CD8-positive, alpha-beta memory T cell (primary cell): ENCODE data around the gene AFG3L2. TPM values are rescaled to one million over a fixed set of nuclear protein-coding genes. Genes with fewer than 3 reads are reported as not detected.

ENCODE experiments used
- CTCF ChIA-PET: fragments of 350-600 bp; sonication (Branson Sonifier 250); formaldehyde crosslinking; loops from one replicate; lab custom pipeline; 2021; ENCODE audit warnings: antibody characterized with exemption; lab: Charles Lee
- POLR2A ChIA-PET: fragments of 350-600 bp; sonication (Branson Sonifier 250); formaldehyde crosslinking; loops from one replicate; lab custom pipeline; 2021; ENCODE audit warnings: antibody characterized with exemption; lab: Charles Lee
- DNase-seq, 5 donors: peaks; one replicate each; pipeline versions ENCODE4 v3.0.0 to v3.0.0-alpha.2; 2020 to 2022; ENCODE audit warnings: mixed read lengths in 1 of 5
- H3K27ac ChIP-seq: one replicate; pipeline ENCODE4 v1.7.0; 2013; ENCODE audit warnings: low read depth, mild to moderate bottlenecking, low read length, moderate library complexity
- H3K27me3 ChIP-seq: 2 replicates; pipeline ENCODE4 v1.7.0; 2013; ENCODE audit warnings: low read length, mild to moderate bottlenecking; ENCODE audit not compliant: insufficient read depth, poor library complexity, severe bottlenecking
- H3K36me3 ChIP-seq: 2 replicates; pipeline ENCODE4 v1.7.0; 2013; ENCODE audit warnings: mild to moderate bottlenecking, low read length, moderate library complexity; ENCODE audit not compliant: insufficient read depth
- H3K4me1 ChIP-seq: 2 replicates; pipeline ENCODE4 v1.7.0; 2013; ENCODE audit warnings: mild to moderate bottlenecking, low read length, moderate library complexity; ENCODE audit not compliant: insufficient read depth
- H3K4me3 ChIP-seq: 2 replicates; pipeline ENCODE4 v1.7.0; 2013; ENCODE audit warnings: mild to moderate bottlenecking, low read length
- H3K9me3 ChIP-seq: 2 replicates; pipeline ENCODE4 v1.7.0; 2013; ENCODE audit warnings: mild to moderate bottlenecking, low read length
- H3K27ac Mint-ChIP-seq, 8 donors: one replicate each; pipeline ENCODE4 v1.8.0; 2020 to 2021; ENCODE audit warnings: mixed read lengths in 8 of 8, mild to moderate bottlenecking in 6 of 8, inconsistent platforms in 3 of 8, moderate library complexity in 3 of 8
- H3K27me3 Mint-ChIP-seq, 2 donors: one replicate each; pipeline ENCODE4 v1.8.0; 2020 to 2021; ENCODE audit warnings: mixed read lengths in 2 of 2, mild to moderate bottlenecking in 1 of 2, moderate library complexity in 1 of 2
- H3K36me3 Mint-ChIP-seq, 3 donors: one replicate each; pipeline ENCODE4 v1.8.0; 2020 to 2021; ENCODE audit warnings: mixed read lengths in 3 of 3, inconsistent platforms in 1 of 3, mild to moderate bottlenecking in 1 of 3
- H3K4me1 Mint-ChIP-seq, 3 donors: one replicate each; pipeline ENCODE4 v1.8.0; 2020 to 2021; ENCODE audit warnings: mixed read lengths in 3 of 3, inconsistent platforms in 1 of 3, mild to moderate bottlenecking in 1 of 3
- H3K4me3 Mint-ChIP-seq, 7 donors: one replicate each; pipeline ENCODE4 v1.8.0; 2020 to 2021; ENCODE audit warnings: mixed read lengths in 7 of 7, mild to moderate bottlenecking in 6 of 7, moderate library complexity in 4 of 7, inconsistent platforms in 2 of 7
- H3K9me3 Mint-ChIP-seq, 5 donors: one replicate each; pipeline ENCODE4 v1.8.0; 2020 to 2022; ENCODE audit warnings: mixed read lengths in 5 of 5, mild to moderate bottlenecking in 3 of 5, moderate library complexity in 2 of 5, inconsistent platforms in 1 of 5
- polyA plus RNA-seq: library from polyadenylated mRNA; unstranded; fragments of 300-500 nt; fragmentation: Illumina TruSeq; gene quantifications from one replicate; pipeline ENCODE4 v1.2.3, GENCODE V29; 2021
- total RNA-seq, 2 experiments: library from RNA; stranded (reverse); gene quantifications; one replicate each; pipeline ENCODE4 v1.2.3, GENCODE V29; 2021

AFG3L2 gene
- total and polyA plus RNA-seq, 3 experiments from 2014 or later, result 38.4 to 75.8 (median 75.6) TPM

DNA sequence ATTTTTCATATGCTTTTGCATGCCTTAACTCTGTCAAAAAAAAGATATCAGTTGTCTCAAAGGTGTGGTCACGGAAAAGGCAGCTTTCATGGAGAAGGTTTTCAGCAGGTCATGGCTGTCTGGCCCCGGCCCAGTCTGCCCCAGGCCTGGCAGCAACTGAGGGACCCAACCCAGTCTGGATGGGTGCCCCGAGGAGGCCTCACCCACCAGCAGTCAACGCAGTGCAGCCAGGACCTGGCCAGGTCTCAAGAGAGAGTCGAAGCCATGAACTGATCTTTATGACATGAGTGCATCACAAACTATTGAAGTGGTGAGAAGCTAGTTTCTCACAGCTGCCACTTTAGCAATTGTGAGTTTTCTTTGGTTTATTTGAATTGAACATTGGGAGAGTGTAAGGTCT is 61.1 kb downstream of the AFG3L2 start:
- POLR2A ChIA-PET, result no interaction called here
- Mint-ChIP-seq H3K4me1 (no peaks in the 10 kb centered on the region), H3K4me3 (no peak overlapping the region), H3K27me3 (peaks cover 3 to 12% of the 10 kb centered on the region in 2 donors), H3K36me3 (peaks cover 0 to 3% (median 3%) of the 10 kb centered on the region in 3 donors), H3K27ac (no peak overlapping the region), H3K9me3 (peaks cover 7 to 19% (median 16%) of the 10 kb centered on the region in 5 donors)
- CTCF ChIA-PET, result interaction anchor here (1.2 to 2.8 kb wide), 2 partner anchors 12 to 19 kb away, joined by 3 to 18 read pairs; no protein-coding TSS in a partner anchor
- no peak overlapping the region for H3K4me3 ChIP-seq
- H3K27me3 ChIP-seq, result no peaks in the 10 kb centered on the region
- H3K4me1 ChIP-seq, result no peaks in the 10 kb centered on the region
- H3K9me3 ChIP-seq, result no peaks in the 10 kb centered on the region
- H3K27ac ChIP-seq, result no peak overlapping the region
- no peaks in the 10 kb centered on the region for H3K36me3 ChIP-seq
- no peak for DNase-seq

DNA sequence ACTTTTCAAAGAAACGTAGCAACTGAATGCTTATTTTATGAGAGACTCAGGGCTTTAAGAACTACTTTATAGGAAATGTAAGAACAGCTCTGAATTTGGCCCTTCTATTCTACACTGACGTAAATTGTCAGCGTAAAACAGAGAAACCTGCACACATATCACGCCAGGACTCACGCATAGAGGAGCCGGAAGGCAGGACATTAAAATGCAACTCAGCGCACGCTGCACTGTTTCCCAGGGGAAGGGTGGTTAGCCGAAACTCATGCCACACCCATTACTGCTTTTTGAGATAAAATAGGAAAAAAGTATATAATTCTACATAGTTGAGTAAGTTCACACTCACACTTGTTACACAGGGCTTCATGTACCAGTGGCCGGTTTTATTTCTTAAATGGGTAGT is 61.5 kb downstream of the AFG3L2 start:
- CTCF ChIA-PET, result interaction anchor here (1.2 to 2.8 kb wide), 2 partner anchors 12 to 19 kb away, joined by 3 to 18 read pairs; no protein-coding TSS in a partner anchor
- Mint-ChIP-seq H3K27me3 (peaks cover 7 to 16% of the 10 kb centered on the region in 2 donors), H3K4me3 (no peak overlapping the region), H3K36me3 (peaks cover 0 to 7% (median 2%) of the 10 kb centered on the region in 3 donors), H3K27ac (no peak overlapping the region), H3K4me1 (no peaks in the 10 kb centered on the region), H3K9me3 (peaks cover 7 to 22% (median 19%) of the 10 kb centered on the region in 5 donors)
- no peak overlapping the region for H3K27ac ChIP-seq
- H3K4me1 ChIP-seq, result no peaks in the 10 kb centered on the region
- no peak for DNase-seq
- H3K4me3 ChIP-seq, result no peak overlapping the region
- H3K9me3 ChIP-seq, result no peaks in the 10 kb centered on the region
- H3K36me3 ChIP-seq, result no peaks in the 10 kb centered on the region
- POLR2A ChIA-PET, result no interaction called here
- H3K27me3 ChIP-seq, result no peaks in the 10 kb centered on the region

DNA sequence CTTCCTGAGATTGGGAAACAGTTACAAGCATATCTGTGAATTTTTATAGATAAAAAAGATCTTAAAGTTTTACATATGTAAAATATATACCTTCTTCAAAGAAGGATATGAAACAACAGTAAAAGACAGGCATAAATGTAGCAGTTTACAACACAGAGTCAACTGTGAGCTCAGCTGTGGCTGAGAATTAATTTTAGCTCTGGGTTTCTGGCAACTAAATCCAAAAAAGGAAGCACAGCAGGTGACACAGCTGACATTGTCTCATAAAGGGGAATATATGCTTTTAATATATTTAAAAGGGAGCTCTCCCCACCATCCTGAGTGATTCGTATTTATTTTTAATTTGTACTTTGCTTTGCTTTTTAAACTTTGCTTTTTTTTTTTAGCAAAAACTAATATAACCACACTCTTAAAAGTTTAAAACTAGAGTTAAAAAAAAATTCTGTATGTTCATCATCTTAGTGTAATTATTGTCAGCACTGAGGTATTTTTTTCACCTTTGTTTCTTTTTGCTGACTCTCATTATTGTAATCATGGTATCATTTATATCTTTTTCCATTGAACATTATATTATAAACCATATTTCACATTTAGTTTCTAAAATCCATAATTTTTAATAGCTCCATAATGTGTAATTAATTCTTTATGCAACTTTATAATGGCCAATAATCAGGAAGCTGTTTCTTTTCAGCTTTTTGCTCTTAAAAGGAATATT is 62.3 kb downstream of the AFG3L2 start:
- Histone ChIP-seq H3K9me3 (no peaks in the 10 kb centered on the region), H3K4me1 (no peaks in the 10 kb centered on the region), H3K36me3 (no peaks in the 10 kb centered on the region), H3K27ac (no peak overlapping the region), H3K4me3 (no peak overlapping the region), H3K27me3 (no peaks in the 10 kb centered on the region)
- H3K27ac Mint-ChIP-seq, result peak overlapping the region in 1 of 8 donors; percentile 36
- ChIA-PET POLR2A (no interaction called here), CTCF (interaction anchor here (1.2 to 2.8 kb wide), 2 partner anchors 13 to 20 kb away, joined by 3 to 18 read pairs; no protein-coding TSS in a partner anchor)
- H3K27me3 Mint-ChIP-seq, result peaks cover 9 to 19% of the 10 kb centered on the region in 2 donors
- no peak for DNase-seq
- H3K4me1 Mint-ChIP-seq, result no peaks in the 10 kb centered on the region
- H3K36me3 Mint-ChIP-seq, result peaks cover 0 to 7% (median 2%) of the 10 kb centered on the region in 3 donors
- H3K9me3 Mint-ChIP-seq, result peaks cover 7 to 22% (median 19%) of the 10 kb centered on the region in 5 donors
- no peak overlapping the region for H3K4me3 Mint-ChIP-seq

DNA sequence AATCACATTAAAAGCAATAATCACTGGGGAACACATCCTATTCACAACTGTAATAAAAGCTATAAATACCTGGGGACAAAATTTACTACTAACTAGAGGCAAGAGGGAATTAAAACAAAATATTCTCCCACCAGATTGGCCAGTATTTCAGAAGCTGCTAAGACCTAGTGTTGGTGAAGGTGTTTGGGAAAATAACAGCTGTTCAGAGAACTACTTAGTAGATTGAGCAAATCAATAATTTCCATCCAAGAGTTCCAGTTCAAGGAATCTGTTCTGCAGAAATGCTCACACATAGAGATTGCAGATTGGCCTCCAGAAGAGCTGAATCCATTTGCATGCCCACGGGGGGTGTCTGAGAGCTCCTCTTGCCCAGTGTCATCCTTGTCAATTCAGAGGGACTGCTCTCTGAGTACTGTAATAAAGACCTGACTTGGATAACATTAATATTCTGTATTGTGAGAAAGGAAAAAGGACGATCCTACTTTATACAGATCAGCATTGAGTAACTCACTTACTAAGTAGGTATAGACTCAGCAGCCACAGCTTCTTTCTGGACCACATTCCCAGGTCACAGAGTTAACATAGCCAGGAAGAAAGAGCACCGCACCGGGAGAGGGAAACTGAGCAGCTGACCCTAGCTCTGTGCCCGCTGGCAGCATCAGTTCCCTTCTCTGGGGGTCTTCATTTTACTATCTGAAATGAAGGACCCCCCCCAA is 63.3 kb downstream of the AFG3L2 start:
- Histone ChIP-seq H3K36me3 (no peaks in the 10 kb centered on the region), H3K27me3 (peaks cover 2% of the 10 kb centered on the region), H3K4me1 (no peaks in the 10 kb centered on the region), H3K27ac (no peak overlapping the region), H3K9me3 (no peaks in the 10 kb centered on the region), H3K4me3 (no peak overlapping the region)
- H3K27ac Mint-ChIP-seq, result no peak overlapping the region
- H3K27me3 Mint-ChIP-seq, result peaks cover 15 to 24% of the 10 kb centered on the region in 2 donors
- H3K36me3 Mint-ChIP-seq, result peaks cover 0 to 7% (median 2%) of the 10 kb centered on the region in 3 donors
- H3K9me3 Mint-ChIP-seq, result peaks cover 7 to 23% (median 22%) of the 10 kb centered on the region in 5 donors
- DNase-seq, result no peak
- no peak overlapping the region for H3K4me3 Mint-ChIP-seq
- POLR2A ChIA-PET, result no interaction called here
- H3K4me1 Mint-ChIP-seq, result no peaks in the 10 kb centered on the region
- CTCF ChIA-PET, result interaction anchor here (2.8 kb wide), 1 partner anchor 14 kb away, joined by 18 read pairs; no protein-coding TSS in a partner anchor

DNA sequence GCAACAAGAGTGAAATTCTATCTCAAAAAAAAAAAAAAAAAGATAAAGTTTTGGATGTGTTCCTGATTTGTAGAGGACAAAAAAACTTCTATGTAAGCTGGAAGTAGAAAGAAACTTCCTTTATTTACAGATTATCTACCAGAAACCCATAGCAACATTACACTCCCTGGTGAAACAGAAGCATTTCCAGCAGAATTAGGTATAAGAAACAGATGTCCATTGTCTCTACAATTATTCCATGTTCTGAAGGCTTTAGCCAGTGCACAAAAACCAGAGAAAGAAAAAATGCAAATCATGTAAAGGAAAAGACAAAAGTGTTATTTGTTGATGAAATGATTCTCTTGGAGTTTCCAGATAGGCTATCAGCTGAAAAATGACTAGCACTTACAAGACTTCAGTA is 64.1 kb downstream of the AFG3L2 start:
- no peak overlapping the region for H3K4me3 Mint-ChIP-seq
- no peaks in the 10 kb centered on the region for H3K4me1 ChIP-seq
- POLR2A ChIA-PET, result no interaction called here
- H3K9me3 ChIP-seq, result no peaks in the 10 kb centered on the region
- peaks cover 3% of the 10 kb centered on the region for H3K27me3 ChIP-seq
- no peaks in the 10 kb centered on the region for H3K36me3 ChIP-seq
- H3K4me1 Mint-ChIP-seq, result no peaks in the 10 kb centered on the region
- H3K9me3 Mint-ChIP-seq, result peaks cover 7 to 23% (median 22%) of the 10 kb centered on the region in 5 donors
- H3K36me3 Mint-ChIP-seq, result peaks cover 0 to 7% (median 2%) of the 10 kb centered on the region in 3 donors
- no peak overlapping the region for H3K27ac ChIP-seq
- CTCF ChIA-PET, result interaction anchor here (0.6 to 2.8 kb wide), 2 partner anchors 15 to 71 kb away, joined by 3 to 18 read pairs; no protein-coding TSS in a partner anchor
- no peak for DNase-seq
- peaks cover 15 to 24% of the 10 kb centered on the region in 2 donors for H3K27me3 Mint-ChIP-seq
- H3K4me3 ChIP-seq, result no peak overlapping the region
- no peak overlapping the region for H3K27ac Mint-ChIP-seq

DNA sequence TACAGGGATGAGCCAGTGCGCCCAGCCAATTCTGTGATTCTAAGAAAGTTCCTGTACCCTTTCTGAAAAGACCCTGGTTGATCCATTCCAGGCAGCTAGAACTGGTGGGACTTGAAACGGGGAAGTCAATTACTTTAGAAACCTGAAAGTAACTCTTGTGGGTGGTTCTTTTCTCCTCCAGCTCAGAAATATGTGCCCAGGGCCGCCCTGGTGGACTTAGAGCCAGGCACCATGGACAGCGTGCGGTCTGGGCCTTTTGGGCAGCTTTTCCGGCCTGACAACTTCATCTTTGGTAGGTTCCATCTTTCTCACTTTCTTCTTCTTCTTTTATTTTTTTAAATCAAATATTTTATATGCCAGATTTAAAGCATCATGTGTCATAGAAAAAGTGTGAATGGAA is 66.3 kb downstream of the AFG3L2 start:
- Mint-ChIP-seq H3K27me3 (peaks cover 33 to 35% of the 10 kb centered on the region in 2 donors), H3K4me1 (peaks cover 10 to 14% (median 12%) of the 10 kb centered on the region in 3 donors), H3K36me3 (peaks cover 0 to 7% (median 2%) of the 10 kb centered on the region in 3 donors), H3K9me3 (peaks cover 7 to 23% (median 22%) of the 10 kb centered on the region in 5 donors), H3K4me3 (peak overlapping the region in 1 of 7 donors; percentile 34), H3K27ac (no peak overlapping the region)
- peaks cover 11% of the 10 kb centered on the region for H3K27me3 ChIP-seq
- no peak overlapping the region for H3K27ac ChIP-seq
- peaks cover 5% of the 10 kb centered on the region for H3K4me1 ChIP-seq
- POLR2A ChIA-PET, result no interaction called here
- no peaks in the 10 kb centered on the region for H3K9me3 ChIP-seq
- DNase-seq, result no peak
- H3K4me3 ChIP-seq, result no peak overlapping the region
- H3K36me3 ChIP-seq, result no peaks in the 10 kb centered on the region
- CTCF ChIA-PET, result no interaction called here

DNA sequence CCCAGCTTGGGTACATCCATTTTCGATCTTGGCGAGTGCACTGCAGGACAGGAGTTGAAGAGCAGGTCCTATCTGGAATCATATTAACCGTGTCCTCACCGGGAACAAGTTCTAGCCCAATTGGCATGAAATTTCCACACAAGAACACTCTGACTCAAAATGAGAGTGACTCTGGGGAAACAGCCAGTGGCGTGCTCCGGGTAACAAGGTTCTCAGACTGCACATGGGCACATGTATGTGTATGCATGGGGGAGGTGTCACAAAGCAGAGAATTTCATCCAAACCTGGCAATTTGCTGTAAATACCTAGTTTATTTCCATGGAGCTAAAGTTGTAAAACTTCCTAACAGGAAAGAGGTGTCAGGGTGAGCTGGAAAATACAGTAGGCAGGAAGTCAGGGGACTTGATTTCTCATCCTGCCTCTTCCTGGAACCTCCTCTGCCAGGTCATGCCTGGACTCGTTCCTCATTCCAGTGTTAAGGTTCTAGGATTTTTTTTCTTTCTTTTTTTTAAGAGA is 67.3 kb downstream of the AFG3L2 start:
- Mint-ChIP-seq H3K9me3 (peaks cover 7 to 23% (median 22%) of the 10 kb centered on the region in 5 donors), H3K4me1 (peaks cover 10 to 14% (median 12%) of the 10 kb centered on the region in 3 donors), H3K27ac (no peak overlapping the region), H3K4me3 (peak overlapping the region in 1 of 7 donors; percentile 83), H3K27me3 (peaks cover 43% of the 10 kb centered on the region in 2 donors), H3K36me3 (peaks cover 0 to 7% (median 2%) of the 10 kb centered on the region in 3 donors)
- Histone ChIP-seq H3K27me3 (peaks cover 15% of the 10 kb centered on the region), H3K27ac (peak overlapping the region; percentile 61), H3K4me3 (no peak overlapping the region), H3K36me3 (no peaks in the 10 kb centered on the region), H3K4me1 (peaks cover 5% of the 10 kb centered on the region), H3K9me3 (no peaks in the 10 kb centered on the region)
- POLR2A ChIA-PET, result no interaction called here
- CTCF ChIA-PET, result interaction anchor here (0.6 kb wide), 1 partner anchor 681 kb away, joined by 3 read pairs; no protein-coding TSS in a partner anchor
- no peak for DNase-seq
